ENCODE data around the gene MSANTD2.

Gene MSANTD2

DNA sequence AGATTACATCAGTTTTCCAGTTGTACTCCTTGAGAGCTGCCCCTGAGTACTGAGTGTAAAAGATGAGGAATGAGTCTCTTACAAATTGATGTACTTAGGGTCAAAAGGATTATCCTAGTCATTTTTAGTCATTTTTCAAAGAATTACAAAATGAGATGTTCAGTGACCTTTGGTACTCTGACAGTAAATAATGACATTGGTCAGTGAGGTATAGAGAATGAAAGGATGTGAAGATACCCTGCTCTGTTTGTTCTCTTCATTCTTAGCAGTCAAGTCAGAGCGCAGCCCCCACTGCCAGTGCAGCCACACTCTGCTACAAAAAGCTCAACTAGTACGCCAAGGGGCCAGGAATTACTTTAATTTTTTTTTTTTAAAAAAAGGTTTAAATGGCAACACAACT lies 34.0 kb downstream of the MSANTD2 start:
- TF ChIP-seq, protein P1, sequence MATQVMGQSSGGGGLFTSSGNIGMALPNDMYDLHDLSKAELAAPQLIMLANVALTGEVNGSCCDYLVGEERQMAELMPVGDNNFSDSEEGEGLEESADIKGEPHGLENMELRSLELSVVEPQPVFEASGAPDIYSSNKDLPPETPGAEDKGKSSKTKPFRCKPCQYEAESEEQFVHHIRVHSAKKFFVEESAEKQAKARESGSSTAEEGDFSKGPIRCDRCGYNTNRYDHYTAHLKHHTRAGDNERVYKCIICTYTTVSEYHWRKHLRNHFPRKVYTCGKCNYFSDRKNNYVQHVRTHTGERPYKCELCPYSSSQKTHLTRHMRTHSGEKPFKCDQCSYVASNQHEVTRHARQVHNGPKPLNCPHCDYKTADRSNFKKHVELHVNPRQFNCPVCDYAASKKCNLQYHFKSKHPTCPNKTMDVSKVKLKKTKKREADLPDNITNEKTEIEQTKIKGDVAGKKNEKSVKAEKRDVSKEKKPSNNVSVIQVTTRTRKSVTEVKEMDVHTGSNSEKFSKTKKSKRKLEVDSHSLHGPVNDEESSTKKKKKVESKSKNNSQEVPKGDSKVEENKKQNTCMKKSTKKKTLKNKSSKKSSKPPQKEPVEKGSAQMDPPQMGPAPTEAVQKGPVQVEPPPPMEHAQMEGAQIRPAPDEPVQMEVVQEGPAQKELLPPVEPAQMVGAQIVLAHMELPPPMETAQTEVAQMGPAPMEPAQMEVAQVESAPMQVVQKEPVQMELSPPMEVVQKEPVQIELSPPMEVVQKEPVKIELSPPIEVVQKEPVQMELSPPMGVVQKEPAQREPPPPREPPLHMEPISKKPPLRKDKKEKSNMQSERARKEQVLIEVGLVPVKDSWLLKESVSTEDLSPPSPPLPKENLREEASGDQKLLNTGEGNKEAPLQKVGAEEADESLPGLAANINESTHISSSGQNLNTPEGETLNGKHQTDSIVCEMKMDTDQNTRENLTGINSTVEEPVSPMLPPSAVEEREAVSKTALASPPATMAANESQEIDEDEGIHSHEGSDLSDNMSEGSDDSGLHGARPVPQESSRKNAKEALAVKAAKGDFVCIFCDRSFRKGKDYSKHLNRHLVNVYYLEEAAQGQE (IDR thresholded peaks at IDR 0.05; ENCODE audit: insufficient replicate concordance, low read depth): no peak
- TF ChIP-seq, protein P2, sequence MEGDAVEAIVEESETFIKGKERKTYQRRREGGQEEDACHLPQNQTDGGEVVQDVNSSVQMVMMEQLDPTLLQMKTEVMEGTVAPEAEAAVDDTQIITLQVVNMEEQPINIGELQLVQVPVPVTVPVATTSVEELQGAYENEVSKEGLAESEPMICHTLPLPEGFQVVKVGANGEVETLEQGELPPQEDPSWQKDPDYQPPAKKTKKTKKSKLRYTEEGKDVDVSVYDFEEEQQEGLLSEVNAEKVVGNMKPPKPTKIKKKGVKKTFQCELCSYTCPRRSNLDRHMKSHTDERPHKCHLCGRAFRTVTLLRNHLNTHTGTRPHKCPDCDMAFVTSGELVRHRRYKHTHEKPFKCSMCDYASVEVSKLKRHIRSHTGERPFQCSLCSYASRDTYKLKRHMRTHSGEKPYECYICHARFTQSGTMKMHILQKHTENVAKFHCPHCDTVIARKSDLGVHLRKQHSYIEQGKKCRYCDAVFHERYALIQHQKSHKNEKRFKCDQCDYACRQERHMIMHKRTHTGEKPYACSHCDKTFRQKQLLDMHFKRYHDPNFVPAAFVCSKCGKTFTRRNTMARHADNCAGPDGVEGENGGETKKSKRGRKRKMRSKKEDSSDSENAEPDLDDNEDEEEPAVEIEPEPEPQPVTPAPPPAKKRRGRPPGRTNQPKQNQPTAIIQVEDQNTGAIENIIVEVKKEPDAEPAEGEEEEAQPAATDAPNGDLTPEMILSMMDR (IDR thresholded peaks at IDR 0.05; ENCODE audit: insufficient read depth, low read length): no peak
- TF ChIP-seq GABPA (IDR thresholded peaks at IDR 0.05; ENCODE audit: low read depth) (no peak), POLR2AphosphoS5 (IDR thresholded peaks at IDR 0.05; ENCODE audit: low read depth) (no peak), SPI1 (IDR thresholded peaks at IDR 0.05; ENCODE audit: borderline replicate concordance, low read depth) (no peak)
- Histone ChIP-seq H3K4me3 (replicated peaks; ENCODE audit: insufficient read depth, low read length) (no peak overlapping the region), H3K27me3 (ENCODE audit: insufficient read depth, poor library complexity, severe bottlenecking) (peaks cover 12% of the 10 kb centered on the region), H3K27ac (replicated peaks) (no peak overlapping the region)
- DNase-seq (ENCODE audit: low read depth in 1 of 2, low spot score in 1 of 2): no peak

DNA sequence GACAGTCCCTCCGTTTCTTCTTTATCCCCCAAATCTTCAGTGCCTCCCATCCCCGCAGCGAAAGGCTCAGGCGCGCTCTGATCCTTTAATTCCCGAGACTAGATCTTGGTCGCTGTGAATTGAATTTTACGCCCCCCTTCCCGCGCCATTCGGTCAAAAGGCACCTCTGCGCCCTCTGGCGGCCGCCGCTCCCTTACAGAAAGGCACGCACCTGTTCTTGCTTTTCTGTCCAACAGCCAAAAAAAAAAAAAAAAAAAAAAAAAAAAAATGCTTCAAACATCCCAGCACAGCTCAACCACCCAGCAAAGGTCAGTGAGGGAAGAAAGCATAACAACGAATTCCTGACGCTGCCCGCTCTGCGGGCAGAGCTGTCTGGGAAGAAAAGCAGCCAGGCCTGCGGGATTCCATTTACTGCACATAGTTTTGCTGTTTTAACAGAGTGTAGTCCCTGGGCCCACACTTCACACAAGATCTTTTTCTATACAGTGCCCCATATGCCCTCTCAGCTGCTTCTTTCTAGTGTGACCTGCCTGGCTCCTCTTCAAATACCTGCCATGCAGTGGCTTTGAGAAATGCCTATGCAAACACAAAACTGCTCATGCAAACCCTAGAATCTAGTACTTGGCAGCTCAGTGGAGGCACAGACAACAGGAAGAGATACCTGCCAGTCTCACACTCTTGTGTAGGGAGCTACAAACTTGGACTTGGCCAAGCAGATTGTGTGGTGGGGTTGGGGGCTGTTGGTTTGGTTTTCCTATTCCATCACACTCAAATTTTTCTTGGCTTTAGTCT lies 36.9 kb downstream of the MSANTD2 start:
- TF ChIP-seq GABPA (IDR thresholded peaks at IDR 0.05; ENCODE audit: low read depth) (no peak), POLR2AphosphoS5 (IDR thresholded peaks at IDR 0.05; ENCODE audit: low read depth) (no peak), SPI1 (IDR thresholded peaks at IDR 0.05; ENCODE audit: borderline replicate concordance, low read depth) (no peak)
- TF ChIP-seq, protein P1 (IDR thresholded peaks at IDR 0.05; ENCODE audit: insufficient replicate concordance, low read depth): no peak
- TF ChIP-seq, protein P2 (IDR thresholded peaks at IDR 0.05; ENCODE audit: insufficient read depth, low read length): no peak
- peak overlapping the region; percentile 58 for H3K4me3 ChIP-seq (replicated peaks; ENCODE audit: insufficient read depth, low read length)
- peak in 1 of 2 experiments; percentile 57 for DNase-seq (ENCODE audit: low read depth in 1 of 2, low spot score in 1 of 2)
- H3K27ac ChIP-seq (replicated peaks): no peak overlapping the region
- peaks cover 28% of the 10 kb centered on the region for H3K27me3 ChIP-seq (ENCODE audit: insufficient read depth, poor library complexity, severe bottlenecking)

- H3K27me3 ChIP-seq (ENCODE audit: insufficient read depth, poor library complexity, severe bottlenecking): peaks cover 28% of the 10 kb centered on the region
- no peak overlapping the region for H3K27ac ChIP-seq (replicated peaks)
These were observed 37.5 kb downstream of the MSANTD2 start for GRCh38 chr11:124762624-124763155.

More at GRCh38 chr11:124762624-124763155, 37.5 kb downstream of the MSANTD2 start:
- DNase-seq (ENCODE audit: low read depth in 1 of 2, low spot score in 1 of 2): no peak
- TF ChIP-seq, protein P2 (IDR thresholded peaks at IDR 0.05; ENCODE audit: insufficient read depth, low read length): no peak
- TF ChIP-seq SPI1 (IDR thresholded peaks at IDR 0.05; ENCODE audit: borderline replicate concordance, low read depth) (no peak), POLR2AphosphoS5 (IDR thresholded peaks at IDR 0.05; ENCODE audit: low read depth) (no peak), GABPA (IDR thresholded peaks at IDR 0.05; ENCODE audit: low read depth) (no peak)
- TF ChIP-seq, protein P1 (IDR thresholded peaks at IDR 0.05; ENCODE audit: insufficient replicate concordance, low read depth): no peak
- H3K4me3 ChIP-seq (replicated peaks; ENCODE audit: insufficient read depth, low read length): peak overlapping the region; percentile 58
